ENCODE data around the gene MGME1.
"Not testable (repeated sequence)": the region's sequence is repeated elsewhere in the genome, so short reads cannot be mapped to it uniquely, and the experiment has no call there.

The MGME1 gene

DNA sequence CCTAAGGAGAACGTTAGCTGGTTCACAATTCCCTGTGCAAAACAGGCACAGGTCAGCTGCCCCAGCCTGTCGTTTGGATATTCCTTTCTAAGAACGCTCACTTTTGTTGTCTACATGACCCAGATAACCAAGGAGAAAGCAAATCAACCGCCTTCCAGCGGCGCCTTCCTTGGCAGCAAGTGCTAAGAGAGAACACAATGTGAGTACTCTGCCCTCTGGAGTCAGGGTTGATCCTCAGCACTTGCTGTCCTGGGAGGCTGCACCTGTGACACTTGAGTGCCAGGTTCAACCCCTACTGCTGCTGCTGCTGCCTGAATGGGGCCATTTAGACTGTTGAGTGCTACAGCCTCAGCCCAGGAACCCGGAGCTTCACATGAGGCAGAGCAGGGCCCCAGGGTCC lies 52.1 kb downstream of the MGME1 start:
- no peak for DNase-seq (ENCODE audit: low read depth in 2 of 2)

DNA sequence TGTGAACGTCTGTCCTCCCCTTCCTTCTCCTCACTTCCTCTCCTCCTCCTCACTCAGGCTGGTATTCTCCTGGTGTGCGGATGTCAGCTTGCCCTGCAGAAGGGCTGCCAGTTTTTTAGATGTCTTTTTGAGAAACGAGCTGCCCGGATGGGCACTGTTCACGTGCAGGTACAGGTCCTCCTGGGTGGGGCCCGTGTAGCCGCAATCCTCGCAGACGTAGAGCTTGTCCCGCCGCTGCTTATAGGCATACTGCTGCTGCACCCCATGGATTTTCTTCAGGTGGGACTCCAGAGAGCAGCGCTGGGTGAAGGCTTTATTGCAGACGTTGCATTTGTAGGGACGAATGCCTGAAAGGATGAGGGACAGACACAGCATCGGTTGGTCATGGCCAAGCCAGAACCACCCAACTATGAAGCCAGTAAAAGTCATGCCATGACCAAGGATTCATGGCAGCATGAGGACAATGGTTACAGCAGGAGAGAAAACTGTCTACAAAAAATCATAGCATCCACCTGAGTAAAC lies 55.8 kb downstream of the MGME1 start:
- no peak for DNase-seq (ENCODE audit: low read depth in 2 of 2)

DNA sequence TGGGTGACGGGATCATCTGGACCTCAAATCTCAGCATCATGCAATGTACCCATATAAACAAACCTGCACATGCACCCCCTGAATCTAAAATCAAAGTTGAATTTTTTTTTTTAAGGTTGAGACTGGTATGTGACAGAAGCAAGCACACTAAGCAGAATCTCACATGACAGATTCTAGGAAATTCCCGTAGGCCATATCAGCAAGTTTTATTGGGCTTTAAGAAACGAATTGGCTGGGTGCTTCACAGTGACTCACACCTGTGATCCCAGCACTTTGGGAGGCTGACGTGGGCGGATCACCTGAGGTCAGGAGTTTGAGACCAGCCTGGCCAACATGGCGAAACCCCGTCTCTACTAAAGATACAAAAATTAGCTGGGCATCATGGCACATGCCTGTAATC lies 58.2 kb downstream of the MGME1 start:
- DNase-seq (ENCODE audit: low read depth in 2 of 2) = not testable (repeated sequence)

DNA sequence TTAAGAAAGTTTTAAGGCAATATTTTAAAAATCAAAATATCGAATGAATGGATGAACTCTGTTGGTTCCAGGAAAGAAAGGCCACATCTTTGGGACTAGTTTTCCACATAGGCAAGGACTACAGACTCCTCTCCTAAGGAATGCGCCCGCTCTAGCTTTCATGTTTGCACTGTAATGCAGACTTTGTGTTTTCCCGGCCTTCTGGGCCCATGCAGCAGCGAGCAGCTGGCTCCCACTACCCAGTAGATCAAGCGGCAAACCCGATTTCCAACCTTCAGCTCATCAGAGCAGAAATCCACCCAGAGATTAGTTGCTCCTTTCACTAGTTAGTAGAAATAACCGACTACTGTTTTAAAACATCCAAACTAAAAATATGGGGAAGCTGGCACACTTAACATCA lies 61.2 kb downstream of the MGME1 start:
- no peak for DNase-seq (ENCODE audit: low read depth in 2 of 2)

DNA sequence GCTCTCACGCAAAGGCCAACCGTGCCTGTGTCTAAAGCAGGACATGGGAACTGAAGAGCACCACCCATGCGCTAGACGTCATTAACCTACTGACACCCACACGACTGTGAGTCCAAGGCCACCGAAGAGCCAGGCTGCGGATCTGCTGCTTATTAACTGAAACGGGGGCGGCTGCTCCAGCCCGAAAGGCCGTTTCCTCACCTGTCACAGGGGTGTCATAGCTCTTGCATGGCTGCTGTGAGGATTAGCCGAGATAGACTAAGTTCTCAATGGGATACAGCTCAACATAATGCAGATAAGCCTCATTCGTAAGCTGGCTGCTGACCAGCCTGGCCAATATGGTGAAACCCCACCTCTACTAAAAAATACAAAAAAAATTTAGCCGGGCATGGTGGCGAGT lies 62.2 kb downstream of the MGME1 start:
- no peak for DNase-seq (ENCODE audit: low read depth in 2 of 2)

DNA sequence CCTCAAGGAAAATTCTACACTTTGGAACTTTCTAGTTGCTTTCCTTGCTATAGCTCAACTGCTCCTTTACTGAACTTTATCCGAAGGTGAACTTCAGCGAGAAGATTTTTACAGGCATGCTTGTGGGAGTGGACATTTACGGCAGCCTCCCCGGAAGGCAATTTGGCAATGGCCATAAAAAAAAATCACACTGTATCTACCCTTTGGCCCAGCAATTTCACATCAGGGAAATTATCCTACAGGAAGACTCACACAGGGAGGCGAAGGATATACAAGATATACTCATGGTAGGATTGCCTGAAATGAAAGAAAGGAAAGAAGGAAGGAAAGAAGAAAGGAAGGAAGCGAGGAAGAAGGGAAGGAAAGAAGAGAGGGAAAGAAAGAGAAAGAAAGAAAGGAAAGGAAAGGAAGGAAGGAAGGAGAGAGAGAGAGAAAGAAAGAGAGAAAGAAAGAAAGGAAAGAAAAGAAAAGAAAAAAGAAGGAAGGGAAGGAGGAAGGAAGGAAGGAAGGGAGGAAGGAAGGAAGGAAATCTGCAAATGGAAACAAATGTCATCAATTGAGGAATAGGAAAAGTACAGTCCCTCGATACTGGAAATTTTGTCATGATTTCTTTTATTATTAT lies 63.2 kb downstream of the MGME1 start:
- DNase-seq (ENCODE audit: low read depth in 2 of 2) = no peak

DNA sequence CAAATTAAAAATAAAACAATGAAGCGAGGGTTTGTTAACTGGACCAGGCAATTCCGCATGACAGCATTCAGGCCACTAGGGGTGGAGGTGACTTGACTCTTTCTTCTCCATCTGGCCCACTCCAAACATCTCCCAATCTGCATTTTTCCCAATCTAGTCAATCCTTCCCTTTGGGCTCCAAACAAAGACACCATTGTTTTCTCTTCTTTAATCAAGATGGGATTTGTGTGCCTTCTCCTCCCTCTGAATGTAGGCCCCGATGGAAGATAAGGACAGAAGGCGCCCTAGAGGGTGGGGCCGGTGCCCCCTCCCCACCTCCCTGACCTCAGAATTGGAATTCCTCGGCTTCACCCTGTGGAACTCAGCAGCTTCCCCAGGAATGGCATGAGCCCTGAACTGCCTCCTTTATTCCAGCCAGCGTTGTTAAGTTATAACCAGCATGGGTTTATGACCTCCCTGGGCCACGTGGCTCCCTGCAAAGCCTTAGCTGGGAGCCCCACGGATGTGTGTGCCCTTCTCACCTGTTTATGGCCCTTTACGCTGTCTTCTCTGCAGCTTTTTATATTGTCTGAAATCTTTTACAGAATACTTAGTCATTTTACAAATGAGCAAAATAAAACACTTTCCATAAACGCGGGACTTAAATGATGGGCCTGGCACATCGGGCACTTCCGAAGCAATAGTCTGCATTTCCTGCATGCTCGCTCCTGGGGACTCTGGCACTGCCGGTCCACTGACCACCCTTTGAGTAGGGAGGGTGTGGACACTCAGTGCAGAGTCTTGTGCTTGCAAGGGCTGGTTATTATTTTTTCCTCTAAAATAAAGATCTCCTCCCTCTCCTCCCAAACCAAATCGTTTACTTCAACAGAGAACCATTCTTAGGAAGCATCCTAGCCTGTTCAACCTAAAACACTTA lies 64.4 kb downstream of the MGME1 start:
- no peak for DNase-seq (ENCODE audit: low read depth in 2 of 2)

DNA sequence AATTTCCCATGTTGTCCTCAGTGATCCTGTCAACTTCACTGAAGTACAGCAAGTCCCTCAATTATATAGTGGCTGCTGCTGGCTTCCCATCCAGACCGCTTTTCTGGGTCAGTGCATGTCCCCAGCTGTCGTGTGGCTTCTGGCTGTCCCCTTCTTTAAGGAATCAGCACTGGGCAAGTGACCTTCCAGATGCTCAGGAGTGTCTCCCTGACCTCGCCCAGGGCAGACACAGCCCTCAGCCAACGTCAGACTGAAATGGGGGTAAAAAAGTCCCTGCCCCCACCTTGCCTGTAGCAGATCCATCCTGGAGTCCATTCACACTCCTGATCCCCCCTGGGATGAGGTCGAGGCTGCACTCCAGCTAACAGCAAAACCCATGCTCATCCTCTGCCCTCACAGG lies 65.2 kb downstream of the MGME1 start:
- no peak for DNase-seq (ENCODE audit: low read depth in 2 of 2)

DNA sequence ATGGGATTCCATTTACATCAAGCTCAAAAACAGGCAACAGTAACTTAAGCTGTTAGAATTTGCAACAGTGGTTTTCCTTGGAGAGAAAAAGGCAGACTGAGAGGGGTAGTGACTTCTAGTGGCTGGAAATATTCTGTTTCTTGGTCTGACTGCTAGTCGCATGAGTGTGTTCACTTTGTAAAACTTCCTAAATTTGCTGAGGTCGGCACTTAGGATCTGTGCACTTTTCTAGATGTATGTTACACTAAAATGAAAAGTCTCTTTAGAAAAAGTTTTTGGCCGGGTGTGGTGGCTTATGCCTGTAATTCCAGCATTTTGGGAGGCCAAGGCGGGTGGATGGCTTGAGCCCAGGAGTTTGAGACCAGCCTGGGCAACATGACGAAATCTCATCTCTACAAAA lies 70.2 kb downstream of the MGME1 start:
- DNase-seq (ENCODE audit: low read depth in 2 of 2) = no peak
